ENCODE data around the gene NEK7.
A peak's percentile ranks its signal among the peaks of the same experiment; 100 is the strongest.

NEK7 gene

DNA sequence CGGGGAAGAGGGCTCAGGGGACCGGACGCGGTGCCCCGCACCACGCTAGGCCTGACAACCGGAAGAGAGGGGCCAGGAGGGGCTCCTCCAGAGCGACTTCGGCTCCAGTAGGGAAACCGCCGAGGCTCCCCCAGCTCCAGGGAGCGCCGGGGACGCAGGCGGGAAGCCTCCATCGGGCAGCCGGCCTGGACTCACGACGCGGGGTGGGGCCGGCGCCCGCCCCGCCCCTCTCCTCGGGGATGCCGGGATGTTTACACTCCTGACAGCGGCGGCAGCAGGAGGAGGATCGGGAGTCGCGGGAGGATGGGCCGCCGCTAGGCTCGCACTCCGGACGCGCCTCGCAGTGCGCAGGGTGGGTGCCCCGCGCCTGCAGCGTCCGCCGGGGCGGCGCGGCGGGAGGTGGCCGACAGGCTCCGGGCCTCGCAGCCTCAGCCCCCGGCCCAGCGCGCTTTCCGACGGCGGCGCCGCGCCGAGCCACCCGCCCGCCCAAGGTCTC is at the start of gene NEK7:
TSS of gene NEK7 (plus strand) at position 254 of the 496 bp plus-strand sequence. CDS start 75,583 bp downstream, outside the sequence.
- Histone ChIP-seq H3K27ac (peak within 1 kb of the TSS; percentile 88), H3K4me3 (peak within 1 kb of the TSS; percentile 98), H3K4me2 (peak within 1 kb of the TSS; percentile 95), H4K20me1 (no peaks in the 10 kb centered on the region; the same call in 1 of the 2 replicates), H3K9ac (peak within 1 kb of the TSS; percentile 89), H3K36me3 (no peaks in the 10 kb centered on the region), H3K4me1 (peaks cover 22% of the 10 kb centered on the region), H3K9me3 (no peaks in the 10 kb centered on the region), H3K27me3 (no peaks in the 10 kb centered on the region)
- TF ChIP-seq Cebpa-rat (IDR thresholded peaks at IDR 0.05), result no peak

DNA sequence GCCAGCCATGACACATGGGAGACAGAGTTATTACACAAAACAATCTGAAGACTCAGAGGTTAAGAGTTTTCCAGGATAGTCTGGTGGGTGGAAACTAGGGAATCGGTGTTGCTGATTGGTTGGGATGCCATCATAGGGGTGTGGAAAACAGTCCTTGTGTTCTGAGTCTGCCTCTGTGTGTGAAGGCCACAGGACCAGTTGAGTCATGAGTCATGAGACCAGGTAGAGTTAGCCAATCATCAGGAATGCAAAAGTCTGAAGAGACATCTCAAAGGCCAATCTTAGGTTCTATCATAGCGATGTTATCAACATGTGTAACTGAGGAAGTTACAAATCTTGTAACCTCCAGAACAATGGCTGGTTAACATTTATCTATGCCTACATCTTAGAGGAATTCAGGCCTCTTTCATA is 49.7 kb upstream of the NEK7 start:
- H3K4me2 ChIP-seq, result no peak overlapping the region

DNA sequence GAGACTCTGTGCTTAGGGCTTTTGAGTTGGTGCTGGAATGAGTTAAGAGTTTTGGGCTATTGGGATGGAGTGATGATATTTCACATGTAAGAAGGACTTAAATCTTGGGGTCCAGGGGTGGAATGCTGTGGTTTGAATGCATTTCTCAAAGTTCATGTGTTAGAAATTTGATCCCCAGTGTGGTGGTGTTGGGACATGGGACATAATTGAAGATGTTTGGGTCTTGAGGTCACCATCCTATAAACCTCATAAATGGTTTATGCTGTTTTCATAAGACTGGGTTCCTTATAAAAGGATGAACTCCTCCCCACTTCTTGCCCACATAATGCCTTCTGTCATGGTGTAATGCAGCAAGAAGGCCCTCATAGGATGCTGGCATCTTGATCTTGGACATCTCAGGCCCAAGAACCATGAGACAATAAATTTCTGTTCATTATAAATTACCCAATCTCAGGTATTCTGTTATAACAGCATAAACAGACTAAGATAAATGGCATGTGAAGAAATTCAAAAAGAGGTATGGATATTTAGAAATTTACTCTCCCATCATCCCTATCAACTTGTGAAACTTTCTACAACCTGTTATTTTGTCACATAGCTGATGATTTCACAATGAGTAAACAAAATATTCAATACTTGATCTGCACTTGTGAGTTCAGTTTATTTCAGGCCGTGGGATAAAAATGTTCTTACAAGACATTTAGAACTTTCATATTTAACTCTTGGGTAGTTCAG is 48.0 kb upstream of the NEK7 start:
- H3K9ac ChIP-seq, result no peak overlapping the region
- no peaks in the 10 kb centered on the region for H3K4me1 ChIP-seq
- no peak overlapping the region for H3K4me2 ChIP-seq

More for the DNA sequence above, 49.7 kb upstream of the NEK7 start:
- Histone ChIP-seq H3K27me3 (no peaks in the 10 kb centered on the region), H4K20me1 (no peaks in the 10 kb centered on the region), H3K4me1 (no peaks in the 10 kb centered on the region), H3K36me3 (no peaks in the 10 kb centered on the region), H3K9me3 (no peaks in the 10 kb centered on the region), H3K4me3 (no peak overlapping the region), H3K9ac (no peak overlapping the region), H3K27ac (no peak overlapping the region)
- no peak for TF ChIP-seq Cebpa-rat (IDR thresholded peaks at IDR 0.05)

DNA sequence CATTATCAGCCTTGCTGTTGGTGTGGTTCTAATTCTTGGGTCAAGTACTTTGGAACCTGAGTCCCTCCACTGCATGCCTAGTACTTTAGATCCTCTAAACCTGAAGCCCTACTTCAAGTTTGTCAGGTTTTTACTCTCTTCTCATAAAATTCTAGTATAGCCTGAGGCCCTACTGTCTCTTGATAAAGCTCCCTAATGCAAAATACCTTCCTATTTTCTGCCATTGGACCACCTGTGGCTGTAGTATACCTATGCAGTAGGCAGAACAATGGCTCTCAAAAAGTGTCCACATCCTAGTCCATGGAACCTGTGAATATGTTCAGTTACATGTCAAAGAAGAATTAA is 47.5 kb upstream of the NEK7 start:
- Histone ChIP-seq H3K27me3 (no peaks in the 10 kb centered on the region), H4K20me1 (no peaks in the 10 kb centered on the region), H3K9me3 (no peaks in the 10 kb centered on the region), H3K9ac (no peak overlapping the region), H3K4me2 (no peak overlapping the region), H3K27ac (no peak overlapping the region), H3K4me1 (no peaks in the 10 kb centered on the region), H3K4me3 (no peak overlapping the region), H3K36me3 (no peaks in the 10 kb centered on the region)
- no peak for TF ChIP-seq Cebpa-rat (IDR thresholded peaks at IDR 0.05)

More for the DNA sequence above, 48.0 kb upstream of the NEK7 start:
- Histone ChIP-seq H3K36me3 (no peaks in the 10 kb centered on the region), H3K27ac (no peak overlapping the region), H3K27me3 (no peaks in the 10 kb centered on the region), H3K9me3 (no peaks in the 10 kb centered on the region), H3K4me3 (no peak overlapping the region), H4K20me1 (no peaks in the 10 kb centered on the region)
- no peak for TF ChIP-seq Cebpa-rat (IDR thresholded peaks at IDR 0.05)

DNA sequence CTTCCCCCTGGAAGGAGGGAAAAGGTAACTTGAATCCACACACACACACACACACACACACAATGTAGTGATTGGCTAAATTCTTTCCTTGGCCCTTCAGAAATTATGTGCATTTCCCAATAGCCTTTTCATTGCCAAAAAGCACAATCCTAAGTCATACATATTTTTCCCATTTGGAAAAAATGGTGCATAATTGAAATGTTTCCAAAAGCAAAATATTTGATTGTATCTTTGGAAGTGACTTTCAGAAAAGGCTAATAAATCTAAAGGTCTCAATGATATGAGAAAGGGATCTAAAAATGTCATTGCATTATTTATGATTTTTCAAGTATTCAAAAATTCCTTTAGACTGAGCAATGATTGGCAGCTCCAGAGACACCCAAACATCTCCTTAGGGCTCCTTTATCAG is 43.5 kb upstream of the NEK7 start:
- H3K9ac ChIP-seq, result no peak overlapping the region
- no peak overlapping the region for H3K27ac ChIP-seq
- no peak overlapping the region for H3K4me3 ChIP-seq
- no peaks in the 10 kb centered on the region for H4K20me1 ChIP-seq
- no peaks in the 10 kb centered on the region for H3K27me3 ChIP-seq
- no peak overlapping the region for H3K4me2 ChIP-seq
- no peaks in the 10 kb centered on the region for H3K9me3 ChIP-seq
- no peak for TF ChIP-seq Cebpa-rat (IDR thresholded peaks at IDR 0.05)
- H3K36me3 ChIP-seq, result no peaks in the 10 kb centered on the region
- no peaks in the 10 kb centered on the region for H3K4me1 ChIP-seq

DNA sequence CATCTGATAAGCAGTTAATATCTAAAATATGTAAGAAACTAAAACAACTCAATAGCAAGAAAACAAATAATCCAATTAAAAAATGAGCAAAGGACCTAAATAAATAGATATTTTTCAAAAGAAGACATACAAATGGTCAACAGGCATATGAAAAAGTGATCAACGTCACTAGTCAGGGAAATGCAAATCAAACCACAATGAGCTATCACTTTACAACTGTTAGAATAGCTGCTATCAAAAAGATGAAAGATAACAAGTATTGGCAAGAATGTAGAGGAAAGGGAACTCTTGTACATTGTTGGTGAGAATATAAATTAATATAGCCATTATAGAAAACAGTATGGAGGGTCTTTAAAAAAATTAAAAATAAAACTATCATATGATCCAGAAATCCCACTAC is 40.7 kb upstream of the NEK7 start:
- TF ChIP-seq Cebpa-rat (IDR thresholded peaks at IDR 0.05), result no peak
- Histone ChIP-seq H3K27ac (no peak overlapping the region), H3K9ac (no peak overlapping the region), H3K4me2 (no peak overlapping the region), H4K20me1 (no peaks in the 10 kb centered on the region), H3K36me3 (no peaks in the 10 kb centered on the region), H3K9me3 (no peaks in the 10 kb centered on the region), H3K27me3 (no peaks in the 10 kb centered on the region), H3K4me3 (no peak overlapping the region), H3K4me1 (no peaks in the 10 kb centered on the region)

DNA sequence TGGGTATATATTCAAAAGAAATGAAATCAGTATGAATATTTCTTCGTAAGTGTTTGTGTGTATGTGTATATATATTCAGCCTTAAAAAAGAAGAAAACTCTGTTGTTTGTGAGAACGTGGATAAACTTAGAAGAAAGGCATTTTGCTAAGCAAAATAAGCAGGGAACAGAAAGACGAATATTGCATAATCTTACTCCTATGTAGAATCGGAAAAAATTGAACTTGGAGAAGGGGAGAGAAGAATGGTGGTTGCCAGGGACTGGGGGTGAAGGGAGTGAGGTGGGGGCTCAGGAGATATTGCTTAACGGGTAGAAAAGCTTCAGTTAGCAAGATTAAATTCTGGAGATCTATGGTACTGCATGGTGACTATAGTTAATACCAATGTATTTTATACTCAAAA is 40.3 kb upstream of the NEK7 start:
- TF ChIP-seq Cebpa-rat (IDR thresholded peaks at IDR 0.05), result no peak

DNA sequence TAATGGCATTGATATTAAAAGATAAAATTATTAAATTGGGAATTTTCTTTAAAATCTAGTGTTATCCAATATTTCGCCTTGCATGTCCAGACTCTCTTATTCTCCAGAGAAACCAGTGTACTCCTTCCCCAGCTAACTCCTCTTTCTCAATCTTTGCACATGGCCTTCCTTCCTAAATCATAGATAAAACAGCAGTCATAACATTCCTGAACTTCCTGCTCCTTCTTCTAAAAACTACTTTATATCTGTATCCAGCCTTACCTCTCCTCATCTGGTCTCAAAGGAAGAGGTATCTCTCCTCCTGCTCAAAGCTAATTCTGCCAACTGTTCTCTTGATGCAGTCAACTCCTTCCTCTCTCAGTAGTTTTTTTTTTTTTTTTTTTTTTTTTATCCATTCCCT is 39.5 kb upstream of the NEK7 start:
- Histone ChIP-seq H3K36me3 (no peaks in the 10 kb centered on the region), H3K27me3 (no peaks in the 10 kb centered on the region), H4K20me1 (no peaks in the 10 kb centered on the region), H3K4me3 (no peak overlapping the region), H3K27ac (no peak overlapping the region), H3K4me1 (no peaks in the 10 kb centered on the region), H3K4me2 (no peak overlapping the region), H3K9ac (no peak overlapping the region), H3K9me3 (no peaks in the 10 kb centered on the region)
- no peak for TF ChIP-seq Cebpa-rat (IDR thresholded peaks at IDR 0.05)

More for the DNA sequence above, 40.3 kb upstream of the NEK7 start:
- Histone ChIP-seq H3K27me3 (no peaks in the 10 kb centered on the region), H3K27ac (no peak overlapping the region), H4K20me1 (no peaks in the 10 kb centered on the region), H3K9ac (no peak overlapping the region), H3K4me2 (no peak overlapping the region), H3K36me3 (no peaks in the 10 kb centered on the region), H3K9me3 (no peaks in the 10 kb centered on the region), H3K4me1 (no peaks in the 10 kb centered on the region), H3K4me3 (no peak overlapping the region)

DNA sequence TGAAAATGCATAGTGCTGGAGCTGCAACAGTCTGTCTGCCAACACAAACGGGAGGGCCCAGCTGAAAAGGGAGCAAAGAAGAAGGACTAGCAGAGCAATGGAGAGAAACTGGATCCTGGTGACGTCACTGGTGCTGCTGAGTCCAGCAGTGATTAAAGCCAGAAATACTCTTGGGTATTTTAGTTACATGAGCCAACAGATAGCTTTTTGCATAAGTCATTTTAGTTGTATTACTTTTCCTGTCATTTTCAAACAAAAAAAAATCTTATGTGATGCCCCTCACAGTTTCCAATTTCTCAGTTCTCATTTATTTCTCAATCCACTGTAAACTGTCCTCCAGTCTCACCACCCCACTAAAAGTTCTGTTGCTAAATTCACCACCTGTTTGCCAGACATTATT is 38.7 kb upstream of the NEK7 start:
- no peaks in the 10 kb centered on the region for H3K36me3 ChIP-seq
- no peaks in the 10 kb centered on the region for H3K9me3 ChIP-seq
- no peak overlapping the region for H3K4me2 ChIP-seq
- H3K4me1 ChIP-seq, result no peaks in the 10 kb centered on the region
- H3K9ac ChIP-seq, result no peak overlapping the region
- no peak overlapping the region for H3K27ac ChIP-seq
- H3K4me3 ChIP-seq, result no peak overlapping the region
- H4K20me1 ChIP-seq, result no peaks in the 10 kb centered on the region
- no peaks in the 10 kb centered on the region for H3K27me3 ChIP-seq
- no peak for TF ChIP-seq Cebpa-rat (IDR thresholded peaks at IDR 0.05)

DNA sequence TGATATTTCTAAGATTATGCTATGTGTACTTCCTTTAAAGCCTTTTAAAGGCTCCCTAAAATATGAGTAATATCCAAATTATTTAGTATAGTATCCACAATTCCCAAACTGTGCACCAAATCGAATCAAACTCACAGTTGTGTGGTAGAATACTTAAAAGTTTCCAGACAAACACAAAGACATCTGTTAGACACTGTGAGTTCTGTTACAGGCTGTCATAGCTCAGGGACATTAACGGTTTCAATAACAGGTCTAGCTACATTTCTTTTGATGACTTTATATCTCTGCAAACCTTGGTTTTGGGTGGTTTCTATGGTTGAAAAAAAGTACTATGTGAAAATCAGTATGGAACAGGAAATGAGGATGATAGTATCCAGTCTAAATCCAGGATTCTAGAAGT is 36.9 kb upstream of the NEK7 start:
- H4K20me1 ChIP-seq, result no peaks in the 10 kb centered on the region
- no peak overlapping the region for H3K9ac ChIP-seq
- H3K27ac ChIP-seq, result no peak overlapping the region
- no peak overlapping the region for H3K4me3 ChIP-seq
- no peak for TF ChIP-seq Cebpa-rat (IDR thresholded peaks at IDR 0.05)
- H3K27me3 ChIP-seq, result no peaks in the 10 kb centered on the region
- no peaks in the 10 kb centered on the region for H3K4me1 ChIP-seq
- H3K9me3 ChIP-seq, result no peaks in the 10 kb centered on the region
- no peak overlapping the region for H3K4me2 ChIP-seq
- no peaks in the 10 kb centered on the region for H3K36me3 ChIP-seq
